Right forelimb (tissue), 1 donor: ENCODE results near the gene MTMR4.
"Not testable (repeated sequence)": the region's sequence is repeated elsewhere in the genome, so short reads cannot be mapped to it uniquely, and the experiment has no call there.

ENCODE experiments used
- DNase-seq: peaks from one replicate; pipeline ENCODE4 v3.0.0-alpha.2; 2018

Gene MTMR4

DNA sequence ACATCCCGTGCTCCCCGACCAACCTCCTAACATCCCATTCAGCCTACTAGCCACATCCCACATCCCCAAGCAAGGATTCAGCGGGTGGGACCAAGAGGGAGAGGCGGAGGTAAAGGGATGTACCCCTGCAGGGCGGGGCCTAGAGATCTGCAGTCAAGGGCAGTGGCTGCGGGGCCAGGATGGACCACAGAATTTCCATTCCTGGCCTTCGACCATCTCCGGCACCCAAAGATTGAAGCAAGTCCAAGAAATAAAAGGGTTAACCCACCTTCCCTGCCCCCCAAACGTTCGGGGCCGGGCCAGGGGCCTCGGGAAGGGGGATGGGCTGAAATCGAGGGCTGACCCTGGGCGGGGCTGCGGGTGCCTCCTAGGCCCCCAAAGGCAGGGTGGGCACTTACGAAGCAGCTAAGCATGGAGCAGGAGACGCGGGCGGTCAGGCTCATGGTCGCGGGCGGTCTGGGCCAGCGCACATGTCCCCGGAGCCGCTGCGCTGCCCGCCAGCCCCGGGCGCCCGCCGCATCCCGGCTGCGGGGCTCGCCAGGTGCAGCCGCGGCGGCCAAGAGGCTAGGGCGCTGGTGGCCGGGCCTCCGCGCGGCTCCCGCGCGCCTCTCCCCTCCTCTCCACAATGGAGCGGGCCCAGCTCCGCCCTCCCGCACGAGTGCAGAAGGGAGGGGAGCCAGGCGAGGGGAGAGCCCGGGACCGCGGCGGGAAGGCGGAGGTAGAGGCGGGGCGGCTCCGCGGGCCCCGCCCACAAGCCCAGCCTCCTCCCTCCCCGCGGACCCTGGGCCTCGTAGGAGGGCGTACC lies at the start of gene MTMR4:
Gene MTMR4 (minus strand): TSS at position 674 of the 805 bp plus-strand sequence. CDS start 231 bp downstream, at position 443.
- DNase-seq: peak; percentile 85

DNA sequence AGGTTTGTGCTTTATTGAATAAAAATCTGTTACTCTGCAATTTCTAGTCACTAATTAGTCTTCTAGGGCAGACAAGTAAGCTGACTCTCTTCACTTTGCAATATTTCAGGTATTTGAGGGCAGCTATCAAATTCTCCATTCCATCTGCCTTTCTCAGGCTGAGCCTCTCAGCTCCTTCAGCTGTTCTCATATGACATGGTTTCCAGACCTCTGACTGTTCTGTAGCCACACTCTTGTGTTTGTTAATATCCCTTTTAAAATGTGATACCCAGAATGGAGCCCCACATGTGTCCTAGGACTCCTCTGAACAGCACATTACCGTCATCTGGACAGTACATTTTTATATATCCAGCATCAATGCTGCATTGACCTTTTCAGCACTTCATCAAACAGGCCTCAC lies 46.1 kb upstream of the MTMR4 start:
- no peak for DNase-seq

DNA sequence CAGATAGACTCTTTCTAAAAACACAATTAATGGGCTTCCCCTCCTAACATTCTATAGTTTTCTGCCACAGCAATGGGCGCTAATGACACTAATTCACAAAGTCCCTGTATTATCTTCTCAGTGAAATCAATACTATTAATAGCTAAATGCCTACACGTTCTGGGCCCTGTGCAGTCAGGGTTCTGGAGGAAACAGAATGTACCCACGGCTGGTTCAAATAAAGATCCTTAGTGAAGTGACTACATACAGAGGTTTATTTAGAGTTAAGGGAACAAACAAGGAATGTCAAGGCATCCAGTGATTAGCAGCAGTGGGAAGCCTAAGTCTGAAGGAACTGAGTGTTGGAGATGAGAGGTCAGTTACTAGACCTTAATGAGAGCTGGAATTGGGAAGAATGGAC lies 43.5 kb upstream of the MTMR4 start:
- no peak for DNase-seq

DNA sequence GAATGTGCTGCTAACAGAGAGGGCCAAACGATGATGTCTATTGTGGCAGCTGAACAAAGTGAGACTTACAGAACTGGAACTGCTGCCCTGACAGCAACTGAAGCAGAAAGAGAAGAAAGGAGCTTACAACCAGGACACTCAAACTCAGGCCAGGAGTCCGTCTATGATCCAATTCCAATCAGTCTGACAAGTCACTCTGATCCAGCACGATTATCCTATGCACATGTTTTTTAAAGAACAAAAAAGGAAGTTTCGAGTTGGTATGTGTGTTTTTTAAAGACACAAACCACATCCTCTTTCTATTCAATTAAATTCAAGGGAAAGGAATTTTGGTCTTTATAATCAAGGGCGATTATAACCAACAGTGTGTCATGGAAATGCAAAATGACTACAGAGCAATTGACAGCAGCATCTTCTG lies 42.4 kb upstream of the MTMR4 start:
- DNase-seq: no peak

DNA sequence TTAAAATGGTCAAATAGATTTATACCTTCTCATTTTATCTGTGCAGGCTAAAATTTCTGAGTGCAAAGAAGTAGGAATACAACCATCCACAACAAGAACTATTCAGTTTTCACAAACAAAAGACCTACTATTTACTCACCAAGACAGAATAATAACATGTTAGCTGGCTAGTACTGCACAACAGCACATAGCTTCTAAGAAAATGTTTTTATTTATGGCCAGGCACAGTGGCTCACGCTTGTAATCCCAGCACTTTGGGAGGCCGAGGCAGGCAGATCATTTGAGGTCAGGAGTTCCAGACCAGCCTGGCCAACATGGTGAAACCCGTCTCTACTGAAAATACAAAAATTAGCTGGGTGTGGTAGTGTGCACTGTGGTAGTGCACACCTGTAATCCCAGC lies 40.7 kb upstream of the MTMR4 start:
- not testable (repeated sequence) for DNase-seq

DNA sequence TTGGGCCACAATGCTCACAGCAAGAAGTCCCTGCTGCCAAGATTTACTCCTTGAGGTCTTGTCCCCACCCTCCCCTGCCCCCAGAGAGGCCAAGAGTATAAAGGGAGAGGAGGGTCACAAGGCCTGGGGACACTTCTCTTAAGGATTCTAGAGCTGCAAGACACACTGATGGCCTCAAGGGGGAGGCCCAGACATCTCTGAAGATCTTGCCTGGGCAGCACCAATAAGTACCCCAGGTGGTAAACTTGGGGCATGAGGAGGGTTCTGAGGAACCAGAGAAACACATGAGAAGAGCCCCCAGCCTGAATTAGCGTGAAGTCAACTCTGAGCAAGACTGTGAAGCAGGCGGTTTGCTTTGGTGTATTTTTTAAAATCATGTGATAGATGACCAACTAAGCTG lies 26.8 kb upstream of the MTMR4 start:
- no peak for DNase-seq

DNA sequence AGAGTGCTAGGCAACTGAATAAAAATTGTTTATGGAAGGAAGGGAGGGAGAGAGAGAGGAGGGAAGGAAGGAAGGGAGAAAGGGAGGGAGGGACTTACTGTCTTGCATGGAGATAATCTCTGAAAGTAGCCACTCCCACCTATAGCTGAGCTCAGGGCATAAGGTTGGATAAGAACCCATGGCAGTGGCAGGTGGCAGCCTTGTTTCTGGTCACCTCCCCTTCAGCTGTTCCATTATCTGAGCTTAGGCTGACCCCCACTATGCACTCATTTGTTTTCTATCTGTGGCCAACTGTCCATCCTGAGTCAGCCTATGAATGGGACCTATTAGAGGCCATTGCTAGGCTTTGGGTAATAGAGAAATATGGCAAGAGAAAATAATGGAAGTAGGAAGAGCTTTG lies 25.3 kb upstream of the MTMR4 start:
- no peak for DNase-seq

DNA sequence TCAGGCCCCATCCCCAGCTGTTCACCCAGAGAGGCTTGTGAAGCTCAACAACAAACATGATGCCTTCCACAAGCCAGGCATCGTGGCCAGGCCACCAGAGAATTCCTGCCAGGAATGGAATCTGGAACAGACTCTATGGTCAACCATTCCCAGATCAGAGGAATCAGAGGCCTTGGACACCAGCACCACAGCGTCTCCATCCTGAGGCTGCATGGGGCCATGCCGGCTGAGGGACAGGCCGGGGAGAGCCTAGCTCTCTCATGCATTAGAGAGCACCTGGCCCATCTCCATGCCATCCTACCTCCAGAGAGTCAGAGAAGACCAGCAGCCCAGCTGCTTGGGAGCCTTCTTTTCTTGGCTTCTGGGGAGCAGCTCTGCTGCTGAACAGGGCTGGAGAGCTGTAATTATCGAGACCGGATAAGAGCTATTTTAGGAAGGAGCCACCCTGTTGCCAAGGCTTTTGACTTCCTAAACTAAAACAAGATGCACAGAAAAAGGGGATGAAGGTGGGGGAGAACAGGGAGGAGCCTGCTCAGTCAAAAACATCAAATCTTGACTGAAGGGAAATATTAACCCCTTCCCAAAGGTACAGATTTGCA lies 24.5 kb upstream of the MTMR4 start:
- DNase-seq: peak; percentile 51

DNA sequence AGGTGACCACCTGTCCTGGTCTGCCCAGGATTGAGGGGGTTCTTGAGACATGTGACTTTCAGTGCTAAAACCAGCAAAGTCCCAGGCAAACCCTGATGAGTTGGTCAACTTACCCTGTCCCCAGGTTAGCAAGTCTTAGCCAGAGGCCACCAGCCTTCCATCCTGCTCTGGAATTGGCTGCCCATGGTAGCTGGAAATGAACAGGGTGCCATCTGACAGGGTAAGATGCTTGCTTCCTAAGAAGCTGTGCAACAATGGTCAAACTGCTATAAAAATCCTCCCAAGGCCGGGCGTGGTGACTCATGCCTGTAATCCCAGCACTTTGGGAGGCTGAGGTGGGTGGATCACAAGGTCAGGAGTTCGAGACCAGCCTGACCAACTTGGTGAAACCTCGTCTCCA lies 22.8 kb upstream of the MTMR4 start:
- no peak for DNase-seq

DNA sequence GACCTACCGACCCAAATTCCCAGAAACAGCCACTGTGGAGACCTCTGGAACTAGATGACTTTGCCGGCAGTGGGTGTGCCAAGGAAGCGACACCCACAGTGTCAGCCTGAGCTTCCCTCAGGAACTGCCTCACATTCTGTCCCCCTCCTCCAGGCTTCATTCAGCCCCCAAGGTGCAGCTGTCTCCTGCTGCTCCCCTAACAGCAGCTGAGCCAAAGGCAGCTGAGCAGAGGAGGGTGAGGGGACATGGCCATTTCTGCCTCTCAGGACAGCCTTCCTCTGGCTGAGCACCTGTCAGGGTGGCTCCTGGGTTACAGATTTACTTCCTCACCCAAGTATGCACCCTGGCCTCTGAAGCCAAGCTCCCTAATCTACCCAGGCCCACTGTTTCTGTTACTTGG lies 22.1 kb upstream of the MTMR4 start:
- no peak for DNase-seq

DNA sequence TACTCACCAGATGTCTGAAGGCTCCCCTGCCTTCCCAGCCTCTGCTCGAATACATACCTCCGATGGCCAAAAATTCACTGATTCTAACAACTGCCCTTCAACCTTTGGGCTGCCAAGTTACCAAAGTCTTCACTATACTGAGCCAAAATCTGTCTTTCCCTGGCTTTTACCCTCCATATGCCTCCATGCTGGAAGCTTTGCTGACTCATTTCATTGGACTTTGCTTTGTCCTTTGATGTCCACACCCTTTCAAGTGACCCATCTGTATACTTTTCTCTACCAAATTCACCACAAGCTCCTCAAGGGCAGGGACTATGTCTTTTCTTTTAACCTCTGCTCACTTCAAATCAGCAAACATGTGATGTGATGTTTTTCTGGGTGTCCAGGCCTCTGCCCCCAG lies 21.0 kb upstream of the MTMR4 start:
- DNase-seq: no peak

DNA sequence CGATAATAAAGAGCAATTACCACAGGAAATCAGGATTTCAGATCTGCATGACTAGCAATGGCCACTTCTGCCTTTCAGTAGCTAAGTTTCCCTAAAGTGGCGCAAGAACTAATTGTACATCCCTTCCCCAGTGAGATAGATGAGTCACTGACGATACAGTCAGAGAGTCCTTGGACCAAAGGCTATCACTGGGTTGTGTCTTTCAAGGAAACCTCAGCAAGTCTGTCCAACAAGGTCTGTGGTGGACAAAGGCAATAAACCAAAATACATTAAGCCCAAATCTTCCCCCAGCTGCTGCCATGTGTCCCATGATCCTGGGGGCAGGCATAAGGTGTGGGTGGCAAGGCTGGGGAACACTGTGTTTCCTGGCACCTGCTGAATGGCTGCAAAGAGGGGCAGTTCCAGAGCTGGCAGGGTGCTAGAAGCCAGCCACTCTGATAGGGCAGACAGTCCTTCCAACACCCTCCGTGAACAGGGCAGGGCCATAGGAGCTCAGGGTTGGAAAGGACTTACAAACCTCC lies 20.5 kb upstream of the MTMR4 start:
- no peak for DNase-seq

DNA sequence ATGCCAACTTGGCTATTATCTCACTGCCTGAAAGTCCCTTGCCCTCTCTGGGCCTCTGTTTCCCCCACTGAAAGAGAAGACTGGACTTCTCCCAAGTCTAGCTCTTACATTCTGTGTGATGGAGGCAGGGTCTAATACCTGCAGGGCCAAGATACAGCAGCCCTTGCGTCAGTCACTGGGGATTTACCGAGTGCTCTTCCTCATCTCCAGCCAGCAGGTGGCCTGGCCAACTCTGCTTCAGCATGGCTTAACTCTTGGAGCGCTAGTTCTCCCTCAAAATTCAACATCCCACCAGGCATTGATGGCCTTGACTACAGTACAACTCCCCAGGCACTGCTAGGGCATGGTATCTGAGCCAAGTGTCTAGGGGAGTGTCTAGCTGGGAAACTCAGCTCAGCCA lies 19.9 kb upstream of the MTMR4 start:
- DNase-seq: no peak

DNA sequence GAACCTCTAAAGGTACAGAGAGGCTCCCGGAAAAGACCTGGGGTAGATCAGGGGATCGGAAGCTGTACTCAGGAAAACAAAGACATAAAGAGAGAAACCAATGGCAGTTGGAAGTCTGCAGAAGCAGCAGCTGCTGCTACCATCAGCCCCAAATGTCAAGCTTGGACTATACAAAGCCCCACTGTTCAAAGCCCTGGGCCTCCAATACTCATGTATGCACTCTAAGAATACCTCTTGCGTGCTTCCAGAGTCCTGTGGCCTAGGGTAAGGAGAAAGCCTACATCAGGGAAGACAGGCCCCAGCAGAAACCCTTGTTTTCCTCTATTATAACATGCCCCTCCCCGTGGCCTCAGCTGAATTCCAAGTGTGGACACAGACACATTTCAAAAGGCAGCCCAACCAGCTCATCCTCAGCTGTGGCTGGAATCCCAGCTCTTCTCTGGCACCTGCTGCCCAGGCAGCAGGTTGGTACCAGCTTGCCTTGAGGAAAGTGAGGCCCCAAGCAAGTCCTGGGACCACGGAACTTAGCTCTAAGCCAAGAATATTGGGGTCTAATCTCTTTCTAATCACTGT lies 19.3 kb upstream of the MTMR4 start:
- no peak for DNase-seq

DNA sequence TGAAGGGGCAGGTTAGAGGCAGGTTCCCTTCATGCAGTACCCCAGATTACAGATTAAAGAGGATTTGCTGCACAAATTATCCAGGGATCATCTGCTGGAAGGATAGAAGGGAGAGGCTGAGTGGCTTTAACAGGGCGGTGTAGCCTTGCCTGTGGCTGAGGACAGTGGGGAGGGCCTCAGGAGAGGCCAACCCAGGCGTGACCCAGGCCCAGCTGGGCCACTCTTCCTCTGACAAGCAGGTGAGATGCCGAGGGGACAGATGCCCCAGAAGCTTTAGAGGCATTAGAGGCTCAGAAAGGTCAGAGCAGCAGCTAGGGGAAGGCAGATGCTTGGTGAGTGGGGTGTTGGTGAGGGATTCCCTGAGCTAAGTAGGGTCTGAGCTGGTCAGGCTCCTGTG lies 18.1 kb upstream of the MTMR4 start:
- DNase-seq: no peak

DNA sequence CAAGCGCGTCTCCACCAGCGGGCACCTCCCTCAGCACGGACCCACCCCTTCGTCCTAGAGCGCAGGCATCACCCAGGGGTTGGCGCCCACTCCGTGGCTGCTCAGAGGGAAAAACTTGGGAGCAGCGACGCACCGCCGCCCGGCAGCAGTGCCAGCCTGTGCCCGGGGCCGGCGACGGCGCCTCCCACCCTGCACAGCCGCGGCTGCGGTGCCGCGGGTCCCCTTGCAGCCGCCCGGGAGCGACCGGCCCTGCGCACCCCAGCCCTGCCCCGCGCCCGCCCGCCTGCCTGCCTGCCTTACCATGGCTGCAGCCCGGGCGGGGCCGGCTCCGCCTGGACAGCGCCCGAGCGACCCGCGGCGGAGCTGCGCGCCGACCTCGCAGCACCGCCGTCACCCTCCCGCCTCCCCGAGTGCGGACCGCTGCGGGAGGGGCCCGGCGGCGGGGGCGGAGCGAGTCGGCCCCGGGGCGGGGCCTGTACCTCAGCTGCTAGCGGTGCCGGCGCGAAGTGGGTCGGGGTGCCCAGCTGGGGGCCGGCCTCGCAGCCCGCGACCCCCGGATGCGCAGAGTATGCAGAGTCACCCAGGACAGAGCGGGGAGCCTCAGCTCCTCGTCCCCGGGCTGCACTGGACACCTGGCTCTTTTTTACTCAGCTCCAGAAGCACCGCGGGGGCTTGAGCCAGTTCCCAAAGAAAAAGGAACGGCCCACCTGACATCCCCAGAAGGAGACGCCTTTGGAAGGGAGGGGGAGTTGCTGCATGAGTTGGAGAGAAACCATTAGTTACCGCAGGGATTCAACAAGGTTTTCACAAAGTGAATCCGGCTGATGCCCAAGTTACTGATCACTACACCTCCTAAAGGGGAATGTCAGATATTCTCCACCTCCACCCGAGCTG lies 17.5 kb upstream of the MTMR4 start:
- peak; percentile 64 for DNase-seq

DNA sequence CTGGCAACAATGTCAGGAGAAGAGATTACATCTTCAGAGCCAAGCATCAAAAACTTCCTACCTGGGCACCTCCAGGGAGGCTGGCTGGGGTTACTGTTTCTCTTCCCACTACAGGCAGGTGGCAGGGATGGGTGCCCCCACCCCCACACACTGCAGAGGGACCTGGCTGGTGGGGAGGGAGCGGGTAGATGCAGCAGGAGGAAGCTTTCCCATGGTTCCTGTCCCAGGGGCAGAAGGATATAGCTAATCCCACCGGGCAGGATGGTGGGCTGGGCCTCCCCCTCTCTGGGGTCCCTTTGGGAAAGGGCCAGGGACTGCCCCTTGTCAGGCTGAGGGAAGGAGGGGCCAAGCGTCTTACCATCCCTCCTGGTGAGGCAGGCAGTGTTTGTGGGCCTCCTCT lies 16.7 kb upstream of the MTMR4 start:
- no peak for DNase-seq

DNA sequence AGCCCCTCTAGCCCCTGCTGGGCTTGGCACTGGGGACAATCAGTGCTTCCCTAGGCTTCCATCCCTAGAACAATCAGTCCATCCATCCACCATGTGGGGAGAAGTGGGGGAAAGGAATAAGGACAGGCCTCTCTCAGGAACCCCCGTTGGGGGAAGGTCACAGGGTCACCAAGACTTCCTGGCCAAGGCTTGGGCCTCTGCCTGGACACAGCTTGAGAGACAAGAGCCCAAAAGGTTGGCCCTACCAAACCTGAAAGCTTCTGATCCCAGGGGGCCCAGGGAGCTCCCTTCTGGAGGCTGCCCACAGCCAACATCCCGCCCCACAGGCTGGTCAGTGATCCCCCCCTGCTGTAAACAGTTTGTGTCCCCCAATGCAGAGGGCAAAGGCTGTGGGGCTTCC lies 16.2 kb upstream of the MTMR4 start:
- DNase-seq: no peak

DNA sequence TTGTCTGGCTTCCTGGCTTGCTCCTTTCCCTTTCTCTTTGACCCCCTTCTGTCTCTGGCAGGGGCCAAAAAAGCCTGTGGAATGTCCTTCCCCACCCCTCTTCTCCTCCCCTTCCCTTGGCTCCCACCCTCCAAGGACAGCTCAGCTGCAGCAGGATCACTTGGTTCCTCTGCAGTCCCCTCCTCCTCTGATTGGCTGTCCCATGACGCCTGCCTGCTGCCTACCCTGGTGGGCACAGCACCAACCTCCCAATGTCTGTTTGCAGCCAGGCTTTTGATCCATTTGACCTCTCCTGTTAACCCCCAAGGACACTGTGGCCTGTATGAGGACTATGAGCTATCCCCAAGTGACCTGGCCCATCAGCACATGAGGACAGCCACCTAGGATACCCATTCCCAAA lies 14.8 kb upstream of the MTMR4 start:
- no peak for DNase-seq

DNA sequence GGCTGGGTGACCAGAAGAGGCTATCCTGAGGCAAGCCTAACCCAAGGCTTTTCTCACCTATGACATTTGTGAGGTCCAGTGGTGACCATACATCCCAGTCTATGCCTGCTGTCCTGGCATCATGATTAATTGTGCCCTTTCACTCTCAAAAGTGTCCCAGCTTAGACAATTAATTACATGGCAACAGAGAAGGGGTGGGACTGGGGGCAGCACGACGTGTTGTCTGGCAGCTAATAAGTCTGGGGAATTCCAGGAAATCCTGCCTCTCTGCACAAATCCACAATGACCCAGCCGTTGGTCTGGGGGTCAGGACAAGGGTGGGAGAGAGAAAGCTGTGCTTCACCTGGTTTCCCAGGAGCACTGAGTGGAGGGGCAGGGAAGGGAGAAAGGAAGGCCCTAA lies 14.0 kb upstream of the MTMR4 start:
- no peak for DNase-seq

DNA sequence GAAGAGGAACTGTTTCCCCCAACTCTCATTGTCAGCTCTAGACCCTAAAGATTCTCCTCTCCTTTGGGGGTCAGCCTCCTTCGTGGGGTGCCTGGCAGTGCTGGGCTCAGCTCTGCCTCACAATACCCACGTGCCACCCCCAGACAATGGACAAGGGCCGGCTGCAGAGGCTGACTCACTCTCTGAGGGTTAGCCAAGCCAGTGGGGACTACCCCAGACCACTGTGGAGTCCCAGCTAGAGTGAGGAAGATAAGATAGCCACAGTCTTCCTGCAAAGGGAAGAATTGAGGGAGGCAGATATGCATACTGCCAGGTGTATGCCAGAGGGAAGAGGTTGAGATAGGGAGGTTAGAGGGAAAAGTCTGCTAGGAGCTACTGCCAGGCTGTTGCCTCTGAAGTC lies 13.5 kb upstream of the MTMR4 start:
- no peak for DNase-seq

DNA sequence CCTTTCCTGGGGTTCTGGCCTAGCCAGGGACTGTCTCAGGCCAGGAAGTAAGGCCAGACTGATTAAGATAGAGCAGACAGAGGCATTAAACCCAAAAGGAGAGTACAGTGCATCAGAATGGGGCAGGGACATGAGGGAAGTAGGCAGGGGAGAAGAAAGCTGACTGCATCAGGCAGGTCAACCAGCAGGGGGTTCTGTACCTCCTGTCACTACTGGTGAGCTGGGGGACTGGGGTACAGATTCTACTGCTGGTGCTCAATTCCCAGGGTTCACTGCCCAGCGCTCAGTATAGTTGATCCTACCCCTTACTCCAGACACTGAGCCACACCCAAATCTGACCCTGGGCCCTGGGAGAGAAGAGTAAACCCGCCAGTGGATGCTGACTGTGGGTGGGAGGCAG lies 12.9 kb upstream of the MTMR4 start:
- no peak for DNase-seq

DNA sequence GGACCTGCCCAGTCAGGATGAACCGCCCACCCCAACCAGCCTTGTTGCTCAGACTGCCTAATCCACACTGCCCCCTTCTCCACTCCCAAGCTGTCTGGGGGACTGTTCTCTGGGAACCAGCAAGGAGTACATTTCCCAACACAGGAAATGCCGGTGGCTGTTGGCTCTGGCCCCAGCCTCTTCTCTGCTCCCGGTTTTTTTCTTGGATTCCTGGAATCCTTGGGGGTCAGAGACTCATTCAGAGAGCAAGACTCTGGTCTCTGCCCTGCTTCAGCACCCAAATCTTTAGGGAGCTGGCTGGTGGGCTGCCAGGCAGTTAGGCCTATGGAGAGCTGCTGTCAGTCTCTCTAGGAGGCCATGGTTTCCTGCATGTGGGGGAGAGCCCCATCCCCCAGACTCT lies 10.8 kb upstream of the MTMR4 start:
- peak; percentile 62 for DNase-seq
